GM23338 (cell line): Measurements from ENCODE around the gene DAAM1. TPM values are rescaled to one million over a fixed set of nuclear protein-coding genes. Genes with fewer than 3 reads are reported as not detected.

Experiments
- ATAC-seq: fragments of 200-7000 bp; cut with Tn5 transposase; 3 replicates; pipeline ENCODE4 v1.9.1; 2020
- DNase-seq: peaks from one replicate; pipeline ENCODE4 v3.0.0-alpha.2; 2015; ENCODE audit warnings: low spot score
- H2AFZ ChIP-seq: fragments of 200-600 bp; sonication (generic); 2 replicates; pipeline ENCODE4 v1.8.0; 2016; ENCODE audit warnings: antibody characterized with exemption, mild to moderate bottlenecking, moderate library complexity
- H3F3A ChIP-seq: fragments of 200-600 bp; sonication (generic); replicated peaks from 2 replicates; pipeline ENCODE4 v1.8.0; 2017; ENCODE audit warnings: antibody characterized with exemption, mixed run types, low read depth
- H3K27ac ChIP-seq: fragments of 200-600 bp; sonication (generic); 2 replicates; pipeline ENCODE4 v1.6.1; 2016; ENCODE audit warnings: low read depth
- H3K27me3 ChIP-seq: fragments of 200-600 bp; sonication (generic); 2 replicates; pipeline ENCODE4 v1.8.0; 2016; ENCODE audit warnings: mild to moderate bottlenecking, mixed run types, moderate library complexity; ENCODE audit not compliant: insufficient read depth
- H3K36me3 ChIP-seq: fragments of 200-600 bp; sonication (generic); 2 replicates; pipeline ENCODE4 v1.8.0; 2016; ENCODE audit warnings: mild to moderate bottlenecking; ENCODE audit not compliant: insufficient read depth
- H3K4me1 ChIP-seq: fragments of 200-600 bp; sonication (generic); 2 replicates; pipeline ENCODE4 v1.8.0; 2016; ENCODE audit warnings: mild to moderate bottlenecking, moderate library complexity; ENCODE audit not compliant: insufficient read depth
- H3K4me2 ChIP-seq: fragments of 200-600 bp; sonication (generic); 2 replicates; pipeline ENCODE4 v1.7.1; 2017; ENCODE audit warnings: mixed run types
- H3K4me3 ChIP-seq: fragments of 200-600 bp; sonication (generic); 2 replicates; pipeline ENCODE4 v1.6.1; 2016; ENCODE audit warnings: mixed run types
- H3K79me2 ChIP-seq: fragments of 200-600 bp; sonication (generic); replicated peaks from 2 replicates; pipeline ENCODE4 v1.8.0; 2017; ENCODE audit warnings: mild to moderate bottlenecking; ENCODE audit not compliant: insufficient read depth
- H3K9me2 ChIP-seq: fragments of 200-600 bp; sonication (generic); 2 replicates; pipeline ENCODE4 v1.8.0; 2017; ENCODE audit not compliant: insufficient read depth
- H4K20me1 ChIP-seq: fragments of 200-600 bp; sonication (generic); replicated peaks from 2 replicates; pipeline ENCODE4 v1.8.0; 2017; ENCODE audit warnings: mild to moderate bottlenecking; ENCODE audit not compliant: insufficient read depth
- H3K27ac Mint-ChIP-seq: 2 replicates; pipeline ENCODE4 v1.8.0; 2020; ENCODE audit warnings: inconsistent platforms, mild to moderate bottlenecking, moderate library complexity, mixed read lengths
- H3K27me3 Mint-ChIP-seq: 3 replicates; pipeline ENCODE4 v1.8.0; 2022; ENCODE audit warnings: low read depth, mild to moderate bottlenecking, moderate library complexity, mixed read lengths, inconsistent platforms; ENCODE audit not compliant: insufficient read depth, poor library complexity
- H3K36me3 Mint-ChIP-seq: 3 replicates; pipeline ENCODE4 v1.8.0; 2021; ENCODE audit warnings: low read depth, mild to moderate bottlenecking, inconsistent platforms, moderate library complexity, mixed read lengths
- H3K4me1 Mint-ChIP-seq: 3 replicates; pipeline ENCODE4 v1.8.0; 2020; ENCODE audit warnings: mild to moderate bottlenecking, inconsistent platforms, mixed read lengths
- H3K4me3 Mint-ChIP-seq: 3 replicates; pipeline ENCODE4 v1.8.0; 2021; ENCODE audit warnings: moderate library complexity, mild to moderate bottlenecking, inconsistent platforms, mixed read lengths
- H3K9me3 Mint-ChIP-seq: 3 replicates; pipeline ENCODE4 v1.8.0; 2020; ENCODE audit warnings: moderate library complexity, mild to moderate bottlenecking, inconsistent platforms, mixed read lengths
- EZH2phosphoT487 ChIP-seq: fragments of 200-600 bp; sonication (generic); IDR thresholded peaks from one replicate; pipeline ENCODE4 v1.8.1; 2018; ENCODE audit warnings: antibody characterized with exemption; ENCODE audit not compliant: unreplicated experiment
- STAT1 ChIP-seq: IDR thresholded peaks from one replicate; pipeline ENCODE4 v1.6.1; 2016; ENCODE audit warnings: antibody characterized with exemption; ENCODE audit not compliant: unreplicated experiment
- polyA plus RNA-seq: library from polyadenylated mRNA; unstranded; fragments of >200 nt; fragmentation: Nextera tagmentation; extraction: Ambion mirVana; gene quantifications from 2 replicates; pipeline ENCODE4 v1.2.1, GENCODE V29; 2016
- total RNA-seq: library from RNA; depleted of rRNA; stranded (reverse); fragments of >200 nt; shearing (Covaris generic); gene quantifications from 2 replicates; pipeline ENCODE4 v1.2.3, GENCODE V29; 2014
- TF ChIP-seq, protein P1 (sequence below): fragments of 250-450 bp; sonication (Bioruptor Pico); IDR thresholded peaks from 2 replicates; pipeline ENCODE4 v1.5.0; 2020; ENCODE audit warnings: mild to moderate bottlenecking, moderate library complexity
- TF ChIP-seq, protein P2 (sequence below): IDR thresholded peaks from 2 replicates; pipeline ENCODE4 v1.6.1; 2016; ENCODE audit warnings: antibody characterized with exemption

Gene DAAM1
- total and polyA plus RNA-seq, 2 experiments from 2014 or later: 36.3 to 42.1 TPM

DNA sequence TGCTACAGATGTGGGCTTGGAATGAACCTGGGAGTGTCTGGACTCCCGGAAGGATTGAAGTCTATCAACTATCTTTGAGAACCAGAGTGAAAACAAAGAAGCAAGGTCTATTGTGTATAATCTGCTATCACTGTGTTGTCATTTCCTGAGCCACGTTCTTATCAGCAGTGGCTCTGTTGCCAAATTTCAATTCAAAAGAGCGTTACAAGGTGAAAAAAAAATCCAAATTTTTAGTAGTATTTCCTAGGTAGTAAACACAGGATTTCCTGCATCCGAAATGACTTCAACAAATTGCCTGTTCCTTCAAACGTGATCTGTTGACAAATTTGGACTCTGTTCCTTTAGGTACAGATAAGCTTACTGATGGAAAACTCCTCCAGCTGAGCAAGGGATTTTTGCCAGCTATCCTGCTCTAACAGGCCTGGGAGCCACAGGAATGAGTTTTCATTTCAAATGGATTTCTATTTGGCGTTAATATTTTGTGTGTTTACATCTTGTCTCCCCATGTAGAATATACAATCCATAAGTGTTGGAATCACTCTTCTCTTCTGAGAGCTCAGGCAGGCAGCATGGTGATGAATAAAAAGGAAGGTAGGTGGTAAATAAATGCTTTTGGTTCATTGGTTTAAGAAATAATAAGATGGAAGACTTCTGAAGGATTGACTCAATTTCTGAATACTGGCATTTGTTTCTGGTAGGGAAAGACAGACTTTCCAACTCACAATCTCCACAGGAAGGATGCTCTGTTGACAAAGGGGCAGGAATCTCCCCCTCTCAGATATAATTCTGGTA is 218.2 kb downstream of the DAAM1 start (continued):
- TF ChIP-seq, protein P1, sequence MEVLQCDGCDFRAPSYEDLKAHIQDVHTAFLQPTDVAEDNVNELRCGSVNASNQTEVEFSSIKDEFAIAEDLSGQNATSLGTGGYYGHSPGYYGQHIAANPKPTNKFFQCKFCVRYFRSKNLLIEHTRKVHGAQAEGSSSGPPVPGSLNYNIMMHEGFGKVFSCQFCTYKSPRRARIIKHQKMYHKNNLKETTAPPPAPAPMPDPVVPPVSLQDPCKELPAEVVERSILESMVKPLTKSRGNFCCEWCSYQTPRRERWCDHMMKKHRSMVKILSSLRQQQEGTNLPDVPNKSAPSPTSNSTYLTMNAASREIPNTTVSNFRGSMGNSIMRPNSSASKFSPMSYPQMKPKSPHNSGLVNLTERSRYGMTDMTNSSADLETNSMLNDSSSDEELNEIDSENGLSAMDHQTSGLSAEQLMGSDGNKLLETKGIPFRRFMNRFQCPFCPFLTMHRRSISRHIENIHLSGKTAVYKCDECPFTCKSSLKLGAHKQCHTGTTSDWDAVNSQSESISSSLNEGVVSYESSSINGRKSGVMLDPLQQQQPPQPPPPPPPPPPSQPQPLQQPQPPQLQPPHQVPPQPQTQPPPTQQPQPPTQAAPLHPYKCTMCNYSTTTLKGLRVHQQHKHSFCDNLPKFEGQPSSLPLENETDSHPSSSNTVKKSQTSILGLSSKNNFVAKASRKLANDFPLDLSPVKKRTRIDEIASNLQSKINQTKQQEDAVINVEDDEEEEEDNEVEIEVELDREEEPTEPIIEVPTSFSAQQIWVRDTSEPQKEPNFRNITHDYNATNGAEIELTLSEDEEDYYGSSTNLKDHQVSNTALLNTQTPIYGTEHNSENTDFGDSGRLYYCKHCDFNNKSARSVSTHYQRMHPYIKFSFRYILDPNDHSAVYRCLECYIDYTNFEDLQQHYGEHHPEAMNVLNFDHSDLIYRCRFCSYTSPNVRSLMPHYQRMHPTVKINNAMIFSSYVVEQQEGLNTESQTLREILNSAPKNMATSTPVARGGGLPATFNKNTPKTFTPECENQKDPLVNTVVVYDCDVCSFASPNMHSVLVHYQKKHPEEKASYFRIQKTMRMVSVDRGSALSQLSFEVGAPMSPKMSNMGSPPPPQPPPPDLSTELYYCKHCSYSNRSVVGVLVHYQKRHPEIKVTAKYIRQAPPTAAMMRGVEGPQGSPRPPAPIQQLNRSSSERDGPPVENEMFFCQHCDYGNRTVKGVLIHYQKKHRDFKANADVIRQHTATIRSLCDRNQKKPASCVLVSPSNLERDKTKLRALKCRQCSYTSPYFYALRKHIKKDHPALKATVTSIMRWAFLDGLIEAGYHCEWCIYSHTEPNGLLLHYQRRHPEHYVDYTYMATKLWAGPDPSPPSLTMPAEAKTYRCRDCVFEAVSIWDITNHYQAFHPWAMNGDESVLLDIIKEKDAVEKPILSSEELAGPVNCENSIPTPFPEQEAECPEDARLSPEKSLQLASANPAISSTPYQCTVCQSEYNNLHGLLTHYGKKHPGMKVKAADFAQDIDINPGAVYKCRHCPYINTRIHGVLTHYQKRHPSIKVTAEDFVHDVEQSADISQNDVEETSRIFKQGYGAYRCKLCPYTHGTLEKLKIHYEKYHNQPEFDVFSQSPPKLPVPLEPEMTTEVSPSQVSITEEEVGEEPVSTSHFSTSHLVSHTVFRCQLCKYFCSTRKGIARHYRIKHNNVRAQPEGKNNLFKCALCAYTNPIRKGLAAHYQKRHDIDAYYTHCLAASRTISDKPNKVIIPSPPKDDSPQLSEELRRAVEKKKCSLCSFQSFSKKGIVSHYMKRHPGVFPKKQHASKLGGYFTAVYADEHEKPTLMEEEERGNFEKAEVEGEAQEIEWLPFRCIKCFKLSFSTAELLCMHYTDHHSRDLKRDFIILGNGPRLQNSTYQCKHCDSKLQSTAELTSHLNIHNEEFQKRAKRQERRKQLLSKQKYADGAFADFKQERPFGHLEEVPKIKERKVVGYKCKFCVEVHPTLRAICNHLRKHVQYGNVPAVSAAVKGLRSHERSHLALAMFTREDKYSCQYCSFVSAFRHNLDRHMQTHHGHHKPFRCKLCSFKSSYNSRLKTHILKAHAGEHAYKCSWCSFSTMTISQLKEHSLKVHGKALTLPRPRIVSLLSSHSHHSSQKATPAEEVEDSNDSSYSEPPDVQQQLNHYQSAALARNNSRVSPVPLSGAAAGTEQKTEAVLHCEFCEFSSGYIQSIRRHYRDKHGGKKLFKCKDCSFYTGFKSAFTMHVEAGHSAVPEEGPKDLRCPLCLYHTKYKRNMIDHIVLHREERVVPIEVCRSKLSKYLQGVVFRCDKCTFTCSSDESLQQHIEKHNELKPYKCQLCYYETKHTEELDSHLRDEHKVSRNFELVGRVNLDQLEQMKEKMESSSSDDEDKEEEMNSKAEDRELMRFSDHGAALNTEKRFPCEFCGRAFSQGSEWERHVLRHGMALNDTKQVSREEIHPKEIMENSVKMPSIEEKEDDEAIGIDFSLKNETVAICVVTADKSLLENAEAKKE (CRISPR knock-in tag): no peak
- TF ChIP-seq, protein P2, sequence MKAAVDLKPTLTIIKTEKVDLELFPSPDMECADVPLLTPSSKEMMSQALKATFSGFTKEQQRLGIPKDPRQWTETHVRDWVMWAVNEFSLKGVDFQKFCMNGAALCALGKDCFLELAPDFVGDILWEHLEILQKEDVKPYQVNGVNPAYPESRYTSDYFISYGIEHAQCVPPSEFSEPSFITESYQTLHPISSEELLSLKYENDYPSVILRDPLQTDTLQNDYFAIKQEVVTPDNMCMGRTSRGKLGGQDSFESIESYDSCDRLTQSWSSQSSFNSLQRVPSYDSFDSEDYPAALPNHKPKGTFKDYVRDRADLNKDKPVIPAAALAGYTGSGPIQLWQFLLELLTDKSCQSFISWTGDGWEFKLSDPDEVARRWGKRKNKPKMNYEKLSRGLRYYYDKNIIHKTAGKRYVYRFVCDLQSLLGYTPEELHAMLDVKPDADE: no peak

DNA sequence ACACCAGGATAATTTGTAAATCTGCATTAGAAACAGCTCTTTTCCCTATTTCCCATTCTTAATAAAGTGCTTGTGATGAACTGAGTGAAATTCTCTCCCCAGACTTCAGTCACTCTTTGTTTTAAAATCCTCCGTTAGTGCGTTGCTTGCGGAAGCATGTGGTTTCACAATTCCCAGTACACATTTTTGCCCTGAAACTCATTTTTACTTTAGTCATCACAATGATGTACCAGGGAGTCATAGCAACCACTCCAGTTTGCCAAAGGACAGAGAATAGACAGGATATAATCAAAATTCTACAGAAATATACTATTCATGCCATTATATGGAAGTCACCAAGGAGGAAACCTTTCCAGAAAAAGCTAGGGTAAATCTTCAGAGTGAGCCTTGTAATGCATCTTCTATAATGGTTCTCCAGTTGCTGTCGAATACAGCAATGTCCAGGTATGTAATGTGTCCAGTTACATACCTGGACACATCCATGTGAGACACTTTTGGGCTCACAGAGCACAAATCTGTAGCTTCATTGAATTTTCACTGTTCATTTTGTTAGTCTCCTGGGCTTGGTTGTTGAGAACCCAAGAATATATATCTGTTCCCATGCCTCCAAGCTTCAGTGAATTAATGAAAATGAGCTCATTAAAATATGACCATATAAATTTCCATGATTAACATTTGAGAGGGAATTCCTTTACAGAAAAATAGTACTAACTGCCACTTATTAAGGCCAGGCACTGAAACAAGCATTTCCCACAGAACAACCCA is 219.0 kb downstream of the DAAM1 start:
- peaks cover 6% of the 10 kb centered on the region for H3K27me3 Mint-ChIP-seq
- no peaks in the 10 kb centered on the region for H3K4me1 Mint-ChIP-seq
- H3K36me3 Mint-ChIP-seq: peaks cover 33% of the 10 kb centered on the region; the same call in 2 of the 3 replicates
- TF ChIP-seq, protein P2: no peak
- TF ChIP-seq EZH2phosphoT487: no peak
- TF ChIP-seq STAT1: no peak
- no peaks in the 10 kb centered on the region for H3K27me3 ChIP-seq
- H3K27ac Mint-ChIP-seq: no peak overlapping the region
- H3K36me3 ChIP-seq: peaks cover 4% of the 10 kb centered on the region; the same call in 1 of the 2 replicates
- H3K4me3 Mint-ChIP-seq: no peak overlapping the region
- no peaks in the 10 kb centered on the region for H3F3A ChIP-seq
- 0 out of 2 replicates have a peak, but pooled peaks cover 3% of the 10 kb centered on the region for H3K9me2 ChIP-seq
- ATAC-seq (no peak), DNase-seq (no peak)
- no peak overlapping the region for H3K27ac ChIP-seq
- no peaks in the 10 kb centered on the region for H3K4me1 ChIP-seq
- H2AFZ ChIP-seq: no peak overlapping the region
- H3K79me2 ChIP-seq: no peaks in the 10 kb centered on the region
- peaks cover 69% of the 10 kb centered on the region for H3K9me3 Mint-ChIP-seq
- H3K4me2 ChIP-seq: no peak overlapping the region
- no peaks in the 10 kb centered on the region for H4K20me1 ChIP-seq
- no peak overlapping the region for H3K4me3 ChIP-seq
